Stimulated activated CD8-positive, alpha-beta memory T cell treated with anti-CD3 and anti-CD28 coated beads, Interleukin-12 subunit alpha, Interleukin-12 subunit beta, amount 100 ng/mL, for 4 hours (primary cell): ENCODE data around the gene ZNF169.
"Not testable (repeated sequence)": the region's sequence is repeated elsewhere in the genome, so short reads cannot be mapped to it uniquely, and the experiment has no call there.

Experiments used
- DNase-seq: peaks from one replicate; pipeline ENCODE4 v3.0.0-alpha.2; 2020; ENCODE audit warnings: low read depth

Gene ZNF169

GRCh38 chr9:94259077-94259862 lies at the start of gene ZNF169:
ZNF169 (plus strand) TSS chr9:94259298; CDS start chr9:94278813, 19,515 bp downstream.
- DNase-seq, result peak; percentile 77

GRCh38 chr9:94210616-94211603 lies 48.2 kb upstream of the ZNF169 start:
- no peak for DNase-seq

GRCh38 chr9:94212091-94212490 lies 47.0 kb upstream of the ZNF169 start:
- no peak for DNase-seq

GRCh38 chr9:94212531-94212930 lies 46.6 kb upstream of the ZNF169 start:
- no peak for DNase-seq

- peak; percentile 21 for DNase-seq
These were observed 45.5 kb upstream of the ZNF169 start for GRCh38 chr9:94213511-94214124.

GRCh38 chr9:94222870-94223269 lies 36.2 kb upstream of the ZNF169 start:
- no peak for DNase-seq

- DNase-seq, result not testable (repeated sequence)
These were observed 33.7 kb upstream of the ZNF169 start for GRCh38 chr9:94225413-94225812.

- DNase-seq, result no peak
These were observed 30.5 kb upstream of the ZNF169 start for GRCh38 chr9:94228616-94229015.

- DNase-seq, result no peak
These were observed 26.7 kb upstream of the ZNF169 start for GRCh38 chr9:94232428-94232827.

- DNase-seq, result not testable (repeated sequence)
These were observed 18.0 kb upstream of the ZNF169 start for GRCh38 chr9:94241098-94241497.

GRCh38 chr9:94245651-94246050 lies 13.4 kb upstream of the ZNF169 start:
- no peak for DNase-seq

GRCh38 chr9:94250456-94250855 lies 8.6 kb upstream of the ZNF169 start:
- no peak for DNase-seq

GRCh38 chr9:94256007-94256406 lies 3.1 kb upstream of the ZNF169 start:
- no peak for DNase-seq

GRCh38 chr9:94265626-94266402 lies 6.7 kb downstream of the ZNF169 start:
- DNase-seq, result not testable (repeated sequence)

GRCh38 chr9:94269264-94269663 lies 10.2 kb downstream of the ZNF169 start:
- no peak for DNase-seq

GRCh38 chr9:94270009-94270408 lies 10.9 kb downstream of the ZNF169 start:
- no peak for DNase-seq

GRCh38 chr9:94277029-94277428 lies 17.9 kb downstream of the ZNF169 start:
- not testable (repeated sequence) for DNase-seq

- no peak for DNase-seq
These were observed 18.9 kb downstream of the ZNF169 start for GRCh38 chr9:94277885-94278536.

GRCh38 chr9:94280409-94280989 lies 21.4 kb downstream of the ZNF169 start:
- DNase-seq, result no peak

- no peak for DNase-seq
These were observed 22.0 kb downstream of the ZNF169 start for GRCh38 chr9:94281101-94281500.

GRCh38 chr9:94286116-94286515 lies 27.0 kb downstream of the ZNF169 start:
- no peak for DNase-seq
